HG02938 (cell line): ENCODE data around the gene RCL1.
A peak's percentile ranks its signal among the peaks of the same experiment; 100 is the strongest.
"Not testable (repeated sequence)": the region's sequence is repeated elsewhere in the genome, so short reads cannot be mapped to it uniquely, and the experiment has no call there.

Experiments
- ATAC-seq: cut with Tn5 transposase; IDR thresholded peaks from one replicate; pipeline ENCODE4 v1.9.1; 2021; ENCODE audit warnings: mild to moderate bottlenecking, moderate library complexity; ENCODE audit not compliant: unreplicated experiment

RCL1 gene

DNA sequence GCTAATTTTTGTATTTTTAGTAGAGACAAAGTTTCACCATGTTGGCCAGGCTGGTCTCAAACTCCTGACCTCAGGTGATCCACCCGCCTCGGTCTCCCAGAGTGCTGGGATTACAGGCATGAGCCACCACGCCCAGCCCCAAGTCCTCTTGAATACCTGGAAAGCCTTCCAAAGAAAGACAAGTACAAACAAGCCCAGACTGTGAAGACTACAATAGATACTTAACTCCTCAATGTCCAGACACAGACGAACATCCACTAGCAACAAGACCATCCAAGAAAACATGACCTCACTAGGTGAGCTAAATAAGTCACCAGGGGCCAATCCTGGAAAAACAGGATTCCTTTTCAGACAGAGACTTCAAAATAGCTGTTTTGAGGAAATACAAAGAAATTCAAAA, 9.6 kb upstream of the RCL1 start:
- ATAC-seq, result not testable (repeated sequence)

DNA sequence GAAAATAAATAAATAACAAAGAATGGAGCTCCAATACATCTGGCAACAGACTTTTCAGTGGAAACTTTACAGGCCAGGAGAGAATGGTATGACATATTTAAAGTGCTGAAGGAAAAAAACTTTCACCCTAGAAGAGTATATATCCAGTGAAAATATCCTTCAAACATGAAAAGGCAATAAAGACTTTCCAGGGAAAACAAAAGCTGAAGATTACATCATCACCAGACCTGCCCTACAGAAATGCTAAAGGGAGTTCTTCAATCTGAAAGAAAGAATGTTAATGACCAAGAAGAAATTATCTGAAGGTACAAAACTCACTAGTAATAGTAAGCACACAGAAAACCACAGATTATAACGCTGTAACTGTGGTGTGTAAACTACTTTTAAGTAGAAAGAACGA, 8.3 kb upstream of the RCL1 start:
- no peak for ATAC-seq

DNA sequence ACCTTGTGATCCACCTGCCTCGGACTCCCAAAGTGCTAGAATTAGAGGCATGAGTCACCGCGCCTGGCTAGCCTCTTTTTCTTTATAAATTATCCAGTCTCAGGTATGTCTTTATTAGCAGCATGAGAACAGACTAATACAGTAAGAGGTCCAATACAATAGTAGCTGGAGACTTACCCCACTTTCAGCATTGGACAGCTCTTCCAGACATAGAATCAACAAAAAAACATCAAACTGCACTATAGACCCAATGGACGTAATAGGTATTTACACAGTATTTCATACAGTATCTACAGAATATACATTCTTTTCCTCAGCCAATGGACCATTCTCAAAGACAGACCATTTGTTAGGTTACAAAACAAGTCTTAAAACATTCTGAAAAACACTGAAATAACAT, 6.1 kb upstream of the RCL1 start:
- no peak for ATAC-seq

DNA sequence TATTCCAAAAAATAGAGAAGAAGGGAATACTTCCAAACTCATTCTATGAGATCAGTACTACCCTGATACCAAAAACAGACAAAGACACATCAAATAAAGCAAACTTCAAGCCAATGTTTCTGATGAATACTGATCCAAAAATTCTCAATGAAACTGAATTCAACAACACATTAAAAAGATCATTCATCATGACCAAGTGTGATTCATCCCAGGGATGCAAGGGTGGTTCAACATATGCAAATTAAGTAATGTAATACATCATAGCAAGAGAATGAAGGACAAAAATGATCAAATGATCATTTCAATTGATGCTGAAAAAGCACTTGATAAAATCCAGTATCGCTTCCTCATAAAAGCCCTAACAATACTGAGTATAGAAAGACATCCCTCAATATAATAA, 4.9 kb upstream of the RCL1 start:
- ATAC-seq, result no peak

DNA sequence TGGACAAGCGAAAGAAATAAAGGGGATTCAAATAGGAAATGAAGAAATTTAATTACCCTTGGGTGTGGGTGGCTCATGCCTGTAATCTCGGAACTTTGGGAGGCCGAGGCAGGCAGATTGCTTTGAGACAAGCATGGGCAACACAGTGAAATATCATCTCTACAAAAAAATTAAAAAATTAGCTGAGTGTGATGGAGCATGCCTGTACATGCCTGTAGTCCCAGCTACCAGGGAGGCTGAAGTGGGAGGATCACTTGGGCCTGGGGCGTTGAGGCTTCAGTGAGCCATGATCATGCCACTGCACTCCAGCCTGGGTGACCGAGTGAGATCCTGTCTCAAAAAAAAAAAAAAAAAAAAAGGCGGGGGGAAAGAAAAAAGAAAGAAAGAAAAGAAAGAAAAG, 4.0 kb upstream of the RCL1 start:
- ATAC-seq, result no peak

DNA sequence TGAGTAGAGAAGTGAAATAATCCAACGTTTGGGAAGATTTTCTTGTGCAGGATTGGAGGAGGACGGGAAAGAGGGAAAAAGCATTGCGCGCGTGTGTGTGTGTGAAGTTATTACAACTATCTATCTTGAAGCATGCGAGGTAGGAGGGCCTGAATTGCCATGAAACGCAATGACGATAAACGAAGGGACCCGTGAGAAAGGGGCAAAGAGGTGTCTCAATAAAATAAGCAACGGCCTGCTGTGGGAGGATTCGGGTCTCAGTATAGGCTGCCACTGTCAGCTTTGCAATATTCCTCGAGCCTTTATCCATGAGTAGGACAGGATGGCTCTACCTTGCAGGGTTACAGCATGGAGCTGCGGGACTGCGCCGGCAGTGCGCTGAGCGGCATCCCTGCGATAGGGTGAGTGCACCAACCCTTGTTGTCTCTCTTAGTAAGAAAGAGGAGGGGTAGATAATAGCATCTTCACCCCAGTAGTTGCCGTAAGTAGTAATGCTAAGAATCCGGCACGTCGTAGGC, 631 bp upstream of the RCL1 start:
- peak; percentile 46 for ATAC-seq

DNA sequence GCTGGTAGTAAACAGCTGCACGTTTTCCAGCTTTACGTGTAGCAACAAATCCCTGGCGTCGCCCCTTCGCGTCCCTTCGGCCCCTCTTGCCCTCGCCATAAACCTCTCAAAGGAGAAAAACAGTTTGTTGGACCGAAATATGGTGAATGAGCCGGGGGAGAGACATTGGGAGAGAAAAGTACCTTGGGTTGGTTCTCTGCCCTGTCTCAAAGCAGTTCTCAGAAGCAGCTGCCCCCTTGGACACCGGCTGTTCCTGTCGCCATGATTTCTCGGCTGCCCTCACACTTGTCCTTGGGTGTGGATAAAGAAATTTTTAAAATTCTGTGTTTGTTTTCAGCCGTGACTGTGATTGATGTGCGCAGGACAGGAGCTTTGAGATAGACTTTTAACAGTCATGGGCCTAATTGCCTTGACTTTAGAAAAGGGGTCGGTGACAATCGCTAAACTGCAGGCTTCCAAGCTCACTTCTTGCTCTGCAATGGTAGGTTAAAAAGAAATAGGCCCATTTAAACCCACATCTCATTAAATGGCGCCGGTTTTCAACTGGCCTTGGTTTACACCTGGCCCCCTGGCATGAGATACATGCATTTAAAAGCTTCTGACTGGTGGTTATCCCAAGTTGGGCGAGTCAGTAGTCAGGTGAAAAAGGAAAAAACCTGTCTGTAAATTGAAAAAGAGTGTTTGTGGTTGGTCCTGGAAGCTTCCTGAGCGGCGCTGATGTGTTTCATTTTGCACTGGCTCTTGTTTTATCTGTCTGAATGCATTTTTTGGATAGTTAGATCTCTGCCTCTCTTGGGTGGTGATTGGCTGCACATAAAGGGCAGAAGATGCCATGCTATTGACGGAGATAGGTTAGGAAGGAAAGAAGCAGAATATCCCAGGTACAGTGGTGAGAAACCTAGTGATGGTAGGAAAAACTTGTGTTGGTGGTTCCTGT, 983 bp downstream of the RCL1 start:
- ATAC-seq, result no peak

DNA sequence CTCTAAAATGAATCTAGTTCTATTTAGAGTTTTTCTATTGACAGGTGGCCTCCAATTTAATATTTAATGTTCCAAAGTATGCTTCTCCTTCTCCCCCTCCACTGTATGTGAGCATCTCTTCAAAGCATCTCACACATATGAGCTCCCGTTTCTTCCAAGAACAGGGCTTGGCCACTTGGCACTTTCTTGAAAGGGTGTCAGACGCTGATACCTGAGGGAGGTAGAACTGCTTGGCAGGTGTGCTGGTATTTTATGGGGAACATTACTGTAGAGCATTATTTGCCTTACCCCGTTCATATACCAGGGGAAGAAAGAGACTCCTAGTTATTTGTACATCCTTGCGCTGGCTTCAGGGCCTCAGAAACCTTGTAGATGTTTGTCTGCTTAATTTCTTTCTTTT, 1.9 kb downstream of the RCL1 start:
- no peak for ATAC-seq

DNA sequence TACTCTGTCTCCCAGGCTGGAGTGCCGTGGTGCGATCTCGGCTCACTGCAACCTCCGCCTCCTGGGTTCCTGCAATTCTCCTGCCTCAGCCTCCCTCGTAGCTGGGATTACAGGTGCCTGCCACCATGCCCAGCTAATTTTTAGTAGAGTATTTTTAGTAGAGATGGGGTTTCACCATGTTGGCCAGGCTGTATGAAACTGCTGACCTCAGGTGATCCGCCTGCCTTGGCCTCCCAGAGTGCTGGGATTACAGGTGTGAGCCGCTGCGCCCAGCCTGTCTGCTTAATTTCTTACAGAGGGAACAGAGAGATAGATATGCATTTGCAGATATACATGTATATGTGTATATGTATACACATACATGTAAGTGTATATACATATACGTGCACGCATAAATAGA, 2.4 kb downstream of the RCL1 start:
- not testable (repeated sequence) for ATAC-seq

DNA sequence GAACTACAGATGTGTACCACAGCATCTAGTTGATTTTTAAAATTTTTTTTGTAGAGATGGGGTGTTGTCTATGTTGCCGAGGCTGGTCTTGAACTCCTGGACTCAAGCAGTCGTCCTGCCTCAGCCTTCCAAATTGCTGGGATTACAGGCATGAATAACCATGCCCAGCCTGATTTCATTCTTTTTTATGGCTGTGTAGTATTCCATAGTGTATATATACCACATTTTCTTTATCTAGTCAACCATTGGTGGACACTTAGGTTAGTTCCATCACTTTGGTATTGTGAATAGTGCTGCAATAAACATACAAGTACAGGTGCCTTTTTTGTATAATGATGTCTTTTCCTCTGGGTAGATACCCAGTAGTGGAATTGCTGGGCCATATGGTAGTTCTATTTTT, 3.8 kb downstream of the RCL1 start:
- no peak for ATAC-seq

DNA sequence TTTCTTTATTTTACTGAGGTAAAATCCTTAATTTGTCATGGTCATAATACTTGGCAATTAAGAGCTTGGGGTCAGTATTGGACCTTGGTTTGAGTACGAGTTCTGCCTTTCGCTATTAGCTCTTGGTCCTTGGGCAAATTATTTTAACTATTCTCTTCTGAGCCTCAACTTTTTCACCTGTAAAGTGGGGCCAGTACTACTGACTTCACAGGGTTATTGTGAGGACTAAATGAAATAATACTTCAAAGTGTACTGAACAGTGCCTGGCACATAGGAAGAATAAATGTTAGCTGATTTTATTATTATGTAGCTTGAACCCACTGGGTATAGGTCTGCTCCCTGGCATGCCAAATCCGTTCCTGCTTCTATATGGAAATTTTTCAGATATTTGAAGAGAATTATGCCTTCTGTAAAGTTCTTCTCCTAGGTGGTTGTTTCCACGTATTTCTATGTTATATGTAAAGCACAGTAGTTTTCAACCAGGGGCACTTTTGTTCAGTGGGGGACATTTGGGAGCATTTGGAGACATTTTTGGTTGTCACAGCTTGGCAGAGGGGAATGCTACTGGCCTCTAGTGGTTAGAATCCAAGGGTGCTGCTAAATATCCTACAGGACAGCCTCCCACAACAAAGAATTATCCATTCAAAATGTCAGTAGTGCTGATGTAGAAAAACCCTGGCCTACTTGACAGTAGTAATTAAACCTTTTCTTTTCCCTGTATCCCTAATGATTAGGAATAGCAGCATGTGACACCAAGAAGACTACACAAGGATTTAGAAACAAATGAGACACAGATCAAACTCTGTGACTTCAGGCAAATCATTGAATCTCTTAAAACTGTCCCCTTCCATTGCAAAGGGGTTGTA, 4.5 kb downstream of the RCL1 start:
- no peak for ATAC-seq

DNA sequence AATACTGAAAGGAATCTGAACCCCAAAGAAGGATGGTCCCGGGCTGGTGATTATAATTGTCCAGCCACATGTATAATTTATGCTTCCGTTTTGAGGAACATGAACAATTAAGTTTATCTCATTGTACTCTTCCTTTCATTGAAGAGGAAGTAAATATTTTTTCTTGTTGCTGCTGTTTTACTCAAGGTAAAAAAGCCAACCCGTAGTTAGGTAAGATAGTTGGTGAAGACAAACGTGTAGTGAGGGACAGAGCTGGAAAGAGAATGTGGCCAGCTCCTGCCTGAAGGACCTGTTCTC, 5.1 kb downstream of the RCL1 start:
- ATAC-seq, result no peak

DNA sequence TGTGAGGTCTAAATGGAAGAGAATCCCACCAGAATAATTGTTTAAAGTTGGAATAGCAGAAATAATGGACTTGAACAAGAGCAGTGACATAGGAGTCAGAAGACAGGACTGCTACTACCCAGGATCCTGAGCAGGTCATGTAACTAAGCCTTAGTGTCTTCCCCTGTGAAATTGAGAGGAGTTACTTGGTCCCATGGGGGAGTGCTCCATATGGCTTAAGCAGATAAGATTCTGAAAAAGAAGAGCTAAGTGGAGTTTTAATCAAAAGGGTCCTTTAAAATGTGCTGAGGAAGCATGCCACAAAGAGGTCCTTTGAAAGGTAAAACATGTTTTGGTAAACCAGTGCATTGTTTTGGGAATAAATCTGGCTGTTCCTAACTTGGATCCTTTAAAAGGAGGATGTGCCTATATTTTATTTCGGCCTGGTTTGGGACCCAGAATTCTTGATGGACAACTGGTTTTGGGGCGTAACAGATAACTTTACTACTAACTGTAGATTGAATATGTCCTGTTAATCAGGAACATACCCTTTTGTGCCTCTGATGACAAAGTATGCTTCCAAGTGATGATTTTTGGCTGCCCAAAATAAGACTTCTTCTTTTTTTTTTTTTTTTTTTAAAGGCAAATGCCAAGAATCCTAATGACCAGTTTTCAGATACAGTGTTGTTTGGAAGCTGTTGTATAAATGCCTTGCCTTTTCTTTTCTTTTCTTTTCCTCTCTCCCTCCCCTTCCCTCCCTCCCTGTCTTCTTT, 5.7 kb downstream of the RCL1 start:
- ATAC-seq, result no peak

DNA sequence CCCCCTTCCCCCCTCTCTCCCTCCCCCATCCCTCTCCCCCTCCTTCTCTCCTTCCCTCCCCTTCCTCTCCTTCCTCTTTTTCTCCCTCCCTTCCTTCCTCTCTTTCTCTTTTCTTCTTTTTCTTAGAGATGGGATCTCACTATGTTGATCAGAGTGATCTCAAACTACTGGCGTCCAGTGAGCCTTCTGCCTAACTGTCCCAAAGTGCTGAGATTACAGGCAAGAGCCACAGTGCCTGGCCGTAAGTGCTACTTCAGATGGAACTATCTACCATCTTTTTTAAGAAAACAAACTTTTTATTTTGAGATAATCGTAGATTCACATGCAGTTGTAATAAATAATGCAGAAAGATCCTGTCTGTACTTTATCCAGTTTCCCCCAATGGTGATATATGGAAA, 6.3 kb downstream of the RCL1 start:
- no peak for ATAC-seq

DNA sequence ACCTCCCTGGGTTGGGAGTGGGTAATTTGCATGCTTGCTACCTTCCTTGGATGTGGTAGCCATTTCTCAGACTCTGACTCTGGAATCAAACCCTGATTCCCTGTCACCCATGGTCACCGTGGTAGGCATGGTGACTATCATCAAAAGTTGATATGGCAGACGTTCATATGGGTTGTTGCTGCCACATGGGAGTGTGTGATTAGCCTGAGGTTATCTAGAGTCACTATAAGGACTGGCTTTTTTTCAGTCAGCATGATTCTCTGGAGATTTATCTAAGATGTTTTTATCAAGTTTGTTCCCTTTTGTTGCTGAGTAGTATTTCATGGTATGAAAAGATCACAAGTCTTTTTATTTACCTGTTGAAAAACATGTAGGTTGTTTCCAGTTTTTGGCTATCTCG, 7.0 kb downstream of the RCL1 start:
- no peak for ATAC-seq

DNA sequence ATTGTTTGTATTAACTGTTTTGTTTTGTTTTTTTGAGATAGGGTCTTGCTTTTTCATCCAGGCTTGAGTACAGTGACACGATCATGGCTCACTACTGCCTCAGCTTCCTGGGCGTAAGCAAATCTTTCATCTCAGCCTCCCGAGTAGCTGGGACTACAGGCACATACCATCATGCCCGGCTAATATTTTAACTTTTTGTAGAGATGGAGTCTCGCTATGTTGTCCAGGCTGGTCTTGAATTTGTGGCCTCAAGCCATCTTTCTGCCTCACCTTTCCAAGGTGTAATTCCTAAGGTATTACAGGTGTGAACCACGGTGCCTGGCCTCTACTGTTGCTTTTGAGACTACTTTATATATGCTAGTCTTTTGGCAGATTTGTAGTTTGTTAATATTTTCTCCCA, 8.4 kb downstream of the RCL1 start:
- ATAC-seq, result no peak

DNA sequence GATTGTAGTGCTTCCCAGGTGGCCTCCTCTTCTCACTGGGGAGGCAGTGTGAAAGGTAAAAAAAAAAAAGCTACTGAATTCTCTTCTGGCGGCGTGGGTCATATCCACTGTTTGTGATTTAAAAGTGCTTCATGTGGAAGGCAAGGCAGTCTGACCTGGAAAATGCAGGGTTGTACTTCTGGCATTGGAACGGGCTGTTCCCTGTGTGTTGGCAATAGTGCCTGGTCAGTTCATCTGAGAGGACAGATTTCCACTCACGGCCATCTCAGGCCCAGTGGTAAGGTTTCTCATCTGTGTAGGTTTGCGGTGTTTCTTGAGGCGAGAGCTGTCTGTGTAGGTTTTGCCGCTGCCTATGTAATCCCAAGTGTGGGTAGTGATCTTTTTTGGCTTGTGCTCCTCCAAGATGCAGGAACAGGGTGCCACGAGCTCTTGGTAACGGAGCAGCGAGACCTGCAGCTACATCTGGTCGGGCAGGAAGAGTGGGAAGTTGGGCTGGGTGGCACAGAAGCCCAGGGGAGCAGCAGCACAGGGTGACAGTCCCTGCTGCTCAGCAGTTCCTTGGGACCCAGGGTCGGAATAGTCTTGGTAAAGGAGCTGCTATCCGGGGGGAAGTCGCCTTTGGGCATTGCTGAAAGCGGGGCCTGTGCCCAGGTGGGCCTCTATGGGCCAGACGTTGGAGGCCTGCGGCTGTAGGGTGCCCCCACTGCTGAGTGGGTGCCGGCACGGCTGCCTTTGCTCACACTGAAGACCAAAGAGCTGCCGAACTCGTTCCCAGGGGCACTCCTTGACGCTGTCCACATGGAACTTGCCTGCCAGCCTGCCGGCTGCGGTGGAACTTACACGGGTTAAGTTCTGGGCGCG, 11.2 kb downstream of the RCL1 start:
- ATAC-seq, result no peak

DNA sequence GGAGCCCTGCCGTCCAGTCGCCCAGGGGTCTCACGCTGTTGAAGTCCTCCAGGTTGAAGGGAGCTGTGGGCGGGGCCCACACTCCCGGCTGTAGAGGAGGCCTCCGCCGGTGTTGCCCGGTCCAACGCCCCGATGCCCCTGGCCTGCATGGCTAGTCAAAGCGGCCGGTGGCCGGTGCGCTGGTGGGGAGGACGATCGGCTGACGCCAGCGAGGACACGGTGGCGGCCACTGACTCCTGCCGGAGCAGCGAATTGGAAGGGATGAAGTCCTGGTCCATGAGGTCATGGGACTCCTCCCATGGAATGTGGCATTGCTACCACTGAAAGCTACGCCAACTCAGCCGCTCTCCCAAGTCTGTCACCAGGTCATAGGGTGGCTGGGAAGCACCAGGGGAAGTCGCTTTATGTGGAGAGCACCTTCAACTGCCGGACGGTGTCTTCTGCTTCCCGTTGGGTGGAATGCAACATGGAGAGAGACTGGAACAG, 11.8 kb downstream of the RCL1 start:
- no peak for ATAC-seq

DNA sequence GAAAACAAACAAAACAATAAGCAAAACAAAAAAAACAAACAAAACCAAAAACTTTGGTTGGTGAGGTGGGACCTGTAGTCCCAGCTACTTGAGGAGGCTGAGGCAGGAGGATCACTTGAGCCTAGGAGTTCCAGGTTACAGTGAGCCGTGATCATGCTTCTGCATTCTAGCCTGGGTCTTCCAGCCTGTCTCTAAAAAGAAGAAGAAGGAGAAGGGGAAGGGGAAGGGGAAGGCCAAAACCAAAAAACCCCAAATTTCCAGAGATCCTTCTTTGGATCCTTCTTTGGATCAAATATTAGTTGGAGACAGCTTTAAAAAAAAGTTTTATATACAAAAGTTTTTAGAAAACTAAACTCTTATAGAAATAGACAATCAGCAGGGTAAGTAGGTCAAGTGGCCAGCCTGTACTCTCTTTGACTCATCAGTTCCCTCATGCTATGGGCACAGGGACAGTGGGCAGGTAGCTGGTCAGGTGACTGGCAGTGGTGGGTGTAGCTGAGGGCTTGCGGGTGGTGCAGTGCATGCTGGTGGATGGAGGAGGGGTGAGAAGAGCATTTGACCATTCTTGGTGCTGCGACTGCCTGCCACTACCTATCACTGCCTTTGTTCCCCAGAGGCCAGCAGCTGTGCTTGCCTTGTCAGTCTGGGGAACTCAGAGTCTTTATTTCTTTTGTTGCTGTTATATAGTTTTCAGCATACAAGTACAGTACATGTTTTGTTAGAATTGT, 12.6 kb downstream of the RCL1 start:
- no peak for ATAC-seq

DNA sequence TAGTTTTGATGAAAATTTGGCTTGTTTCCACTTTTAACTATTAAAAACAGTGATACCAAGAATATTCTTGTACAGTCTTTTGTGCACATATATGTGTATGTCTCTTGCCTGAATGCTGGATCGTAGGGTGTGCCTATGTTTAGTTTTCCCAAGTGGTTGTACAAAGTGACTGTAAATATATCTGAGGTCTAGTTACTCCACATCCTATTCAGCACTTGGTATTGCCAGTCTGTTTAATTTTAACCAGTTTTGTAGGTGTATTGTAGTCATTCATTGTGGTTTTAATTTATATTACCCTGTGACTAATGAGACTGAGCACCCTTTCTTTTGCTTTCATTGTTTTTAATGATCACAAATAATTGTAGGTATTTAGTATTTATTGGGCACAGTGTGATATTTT, 17.8 kb downstream of the RCL1 start:
- ATAC-seq, result no peak
